RWPE1 (cell line): ENCODE measurements around the gene SEPTIN6.
A peak's percentile ranks its signal among the peaks of the same experiment; 100 is the strongest.

Experiments used
- CTCF ChIA-PET: fragments of 350-600 bp; sonication (Branson Sonifier 250); formaldehyde crosslinking; extraction: SDS; loops from one replicate; lab custom pipeline; 2021; lab: Yijun Ruan, JAX
- POLR2A ChIA-PET: fragments of 400-600 bp; formaldehyde crosslinking; extraction: SDS; loops from one replicate; lab custom pipeline; 2020; ENCODE audit warnings: antibody characterized with exemption; ENCODE audit not compliant: low non-redundant PET; lab: Yijun Ruan, JAX
- DNase-seq: peaks from one replicate; pipeline ENCODE4 v3.0.0; 2012; ENCODE audit warnings: low spot score
- H3K27ac ChIP-seq: fragments of 450-650 bp; 2 replicates; pipeline ENCODE4 v1.5.1; 2017
- TF ChIP-seq, protein P1 (sequence below): fragments of 450-650 bp; conservative IDR thresholded peaks from 2 replicates; pipeline ENCODE4 v1.5.1; 2017; ENCODE audit warnings: low read depth, mild to moderate bottlenecking

The SEPTIN6 gene

GRCh38 chrX:119708936-119709335 lies 16.0 kb upstream of the SEPTIN6 start:
- no peak for DNase-seq
- TF ChIP-seq, protein P1, sequence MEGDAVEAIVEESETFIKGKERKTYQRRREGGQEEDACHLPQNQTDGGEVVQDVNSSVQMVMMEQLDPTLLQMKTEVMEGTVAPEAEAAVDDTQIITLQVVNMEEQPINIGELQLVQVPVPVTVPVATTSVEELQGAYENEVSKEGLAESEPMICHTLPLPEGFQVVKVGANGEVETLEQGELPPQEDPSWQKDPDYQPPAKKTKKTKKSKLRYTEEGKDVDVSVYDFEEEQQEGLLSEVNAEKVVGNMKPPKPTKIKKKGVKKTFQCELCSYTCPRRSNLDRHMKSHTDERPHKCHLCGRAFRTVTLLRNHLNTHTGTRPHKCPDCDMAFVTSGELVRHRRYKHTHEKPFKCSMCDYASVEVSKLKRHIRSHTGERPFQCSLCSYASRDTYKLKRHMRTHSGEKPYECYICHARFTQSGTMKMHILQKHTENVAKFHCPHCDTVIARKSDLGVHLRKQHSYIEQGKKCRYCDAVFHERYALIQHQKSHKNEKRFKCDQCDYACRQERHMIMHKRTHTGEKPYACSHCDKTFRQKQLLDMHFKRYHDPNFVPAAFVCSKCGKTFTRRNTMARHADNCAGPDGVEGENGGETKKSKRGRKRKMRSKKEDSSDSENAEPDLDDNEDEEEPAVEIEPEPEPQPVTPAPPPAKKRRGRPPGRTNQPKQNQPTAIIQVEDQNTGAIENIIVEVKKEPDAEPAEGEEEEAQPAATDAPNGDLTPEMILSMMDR: no peak
- CTCF ChIA-PET: no interaction called here
- H3K27ac ChIP-seq: no peak overlapping the region
- POLR2A ChIA-PET: interaction anchor here (0.6 kb wide), 1 partner anchor 16 kb away, joined by 3 read pairs; the partner anchor contains the start of gene SEPTIN6

DNA sequence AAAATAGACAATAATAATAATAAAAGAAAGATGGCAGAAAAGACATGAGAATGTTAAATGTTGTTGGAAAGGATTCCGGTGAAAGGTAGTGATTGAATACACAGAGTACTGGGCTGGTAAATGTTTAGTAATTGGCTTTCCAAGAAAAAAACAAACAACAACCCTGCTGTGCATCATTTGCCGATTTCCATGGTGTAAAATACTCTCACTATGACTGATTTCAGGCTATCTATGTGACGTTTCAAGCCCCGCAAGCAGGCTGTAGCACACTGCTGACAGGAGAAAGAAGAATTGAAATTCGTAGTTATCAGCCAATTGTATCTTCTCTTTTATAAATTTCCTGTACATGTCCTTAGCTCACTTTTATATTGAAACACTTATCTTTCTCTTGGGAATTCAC lies 13.6 kb upstream of the SEPTIN6 start:
- TF ChIP-seq, protein P1: no peak
- H3K27ac ChIP-seq: no peak overlapping the region
- ChIA-PET CTCF (no interaction called here), POLR2A (no interaction called here)
- no peak for DNase-seq

DNA sequence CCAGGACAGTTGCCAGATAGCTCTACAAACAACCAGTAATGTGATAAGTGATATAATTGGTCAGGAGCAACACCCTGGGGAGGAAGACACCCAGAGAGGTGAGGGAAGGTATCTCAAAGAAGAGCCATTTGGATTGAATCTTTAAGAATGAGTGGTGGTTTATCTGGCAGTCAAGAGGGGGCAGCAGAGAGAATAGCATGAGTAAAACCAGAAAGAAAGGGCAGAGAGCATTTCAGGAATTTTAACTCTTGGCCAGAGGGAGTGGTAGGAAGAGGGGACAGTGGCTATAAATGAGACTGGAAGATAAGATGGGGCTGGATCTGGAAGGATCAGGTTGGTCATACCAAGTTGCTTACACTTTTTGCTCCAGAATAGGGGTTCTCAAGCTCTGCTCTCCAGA lies 5.9 kb upstream of the SEPTIN6 start:
- DNase-seq: peak; percentile 48
- TF ChIP-seq, protein P1: peak; percentile 46
- CTCF ChIA-PET: interaction anchor here (0.6 kb wide), 1 partner anchor 49 kb away, joined by 3 read pairs; no protein-coding TSS in a partner anchor
- H3K27ac ChIP-seq: no peak overlapping the region
- POLR2A ChIA-PET: no interaction called here

- CTCF ChIA-PET: no interaction called here
- TF ChIP-seq, protein P1: no peak
- POLR2A ChIA-PET: no interaction called here
- no peak for DNase-seq
- no peak overlapping the region for H3K27ac ChIP-seq
Measured at GRCh38 chrX:119696251-119696890, 3.4 kb upstream of the SEPTIN6 start.

- TF ChIP-seq, protein P1: no peak
- no peak overlapping the region for H3K27ac ChIP-seq
- POLR2A ChIA-PET: no interaction called here
- DNase-seq: no peak
- CTCF ChIA-PET: no interaction called here
Measured at GRCh38 chrX:119695535-119696050, 2.6 kb upstream of the SEPTIN6 start.

DNA sequence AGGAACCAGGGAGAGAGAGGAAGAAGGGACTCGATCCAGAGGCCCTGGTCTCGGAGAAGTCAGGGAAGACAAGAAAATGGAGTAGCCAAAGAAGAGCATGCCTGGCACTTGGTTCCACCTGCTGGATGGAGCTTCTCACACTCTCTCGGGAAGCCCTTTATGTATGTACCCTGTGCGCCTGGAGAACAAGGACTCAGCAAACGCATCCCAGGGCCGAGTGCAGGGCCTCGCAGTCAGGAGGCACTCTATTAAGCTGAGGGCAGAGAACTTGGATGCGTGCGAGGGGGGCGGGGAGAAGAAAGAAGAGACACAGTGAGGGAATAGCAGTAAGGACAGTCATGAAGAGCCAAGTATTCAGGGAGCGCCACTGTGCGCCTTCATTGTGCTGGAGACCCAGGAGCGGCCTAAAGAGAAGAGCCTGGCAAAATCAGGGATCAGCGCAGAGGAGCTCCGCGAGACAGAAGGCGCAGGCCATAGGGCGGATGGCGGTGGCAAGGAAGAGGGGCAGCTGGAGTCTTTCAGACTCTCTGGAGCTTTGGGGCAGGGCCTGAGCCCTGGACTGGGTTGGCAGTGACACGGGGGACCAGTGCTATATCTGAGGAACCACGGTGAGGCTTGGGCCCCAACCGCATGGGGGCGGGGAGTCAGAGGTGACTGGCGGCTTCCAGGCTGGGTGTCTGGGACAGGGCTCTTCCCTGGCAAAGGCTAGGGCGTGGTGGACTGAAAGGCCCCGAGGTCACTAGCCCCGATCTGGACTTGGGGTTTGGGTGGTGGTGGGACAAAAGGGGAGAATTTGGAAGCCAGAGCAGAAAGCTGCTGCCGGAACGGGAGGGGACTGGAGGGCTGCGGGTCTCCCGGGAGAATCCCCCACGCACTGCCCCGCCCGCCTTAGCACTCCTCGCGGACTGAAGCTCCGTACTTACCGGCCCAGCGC lies 1.9 kb upstream of the SEPTIN6 start:
- no peak overlapping the region for H3K27ac ChIP-seq
- POLR2A ChIA-PET: no interaction called here
- no peak for DNase-seq
- CTCF ChIA-PET: no interaction called here
- TF ChIP-seq, protein P1: no peak
